Measurements from ENCODE around the gene SCUBE1. TPM values are rescaled to one million over a fixed set of nuclear protein-coding genes. Genes with fewer than 3 reads are reported as not detected.

SCUBE1 gene
- total RNA-seq, 1 experiment from 2014 or later, result 3.9 TPM

DNA sequence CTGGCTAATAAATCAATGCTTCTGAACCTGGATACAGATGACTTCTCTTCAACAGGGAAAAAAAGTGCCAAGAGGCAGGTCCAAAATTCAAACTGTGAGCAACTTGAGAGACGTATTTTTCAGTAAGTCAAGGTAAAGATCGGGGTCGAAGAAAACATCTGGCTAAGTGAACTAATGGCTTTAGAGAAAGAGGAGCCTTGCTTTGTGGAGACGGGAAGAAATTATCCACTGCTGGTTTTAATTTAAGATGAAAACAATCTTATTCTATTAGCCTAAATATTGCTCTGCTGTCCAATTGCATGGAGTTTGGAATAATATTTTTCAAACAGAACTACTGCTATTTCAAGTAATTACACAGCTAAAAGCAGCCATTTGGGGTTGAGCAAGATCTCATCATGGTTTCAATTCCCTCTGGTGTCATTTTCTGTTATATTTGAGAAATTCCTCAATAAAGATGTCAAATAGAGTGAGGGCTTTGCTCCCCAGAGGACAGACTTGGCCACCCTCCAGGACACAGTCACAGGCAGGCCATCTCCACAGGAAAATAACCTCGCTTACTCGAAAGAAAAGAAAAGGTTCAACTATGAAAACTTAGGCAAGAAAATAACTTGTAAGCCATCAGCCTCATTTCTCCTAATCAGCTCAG lies 29.8 kb downstream of the SCUBE1 start:
- BruUV-seq (replicated peaks), result no TSS peak
- Histone ChIP-seq H3K9me2 (ENCODE audit: insufficient read depth) (no peaks in the 10 kb centered on the region), H3K4me3 (replicated peaks in 1 of 2; ENCODE audit: low read depth in 1 of 2, low read length in 2 of 2) (no peak overlapping the region), H4K20me1 (ENCODE audit: insufficient read depth) (no peaks in the 10 kb centered on the region), H3K9ac (ENCODE audit: low read length) (no peak overlapping the region), H3K9me3 (ENCODE audit: control insufficient read depth in 1 of 2, insufficient read depth in 1 of 2, low read depth in 1 of 2, low read length in 2 of 2) (no peaks in the 10 kb centered on the region), H3K27me3 (ENCODE audit: insufficient read depth, low read length) (0 out of 2 replicates have a peak, but pooled peaks cover 3% of the 10 kb centered on the region), H3K79me2 (ENCODE audit: insufficient read depth, low read length) (no peaks in the 10 kb centered on the region), H3K4me2 (ENCODE audit: low read length) (no peak overlapping the region), H3K36me3 (ENCODE audit: control insufficient read depth in 1 of 2, insufficient read depth in 2 of 2, low read length in 2 of 2) (no peaks in the 10 kb centered on the region), H3K4me1 (ENCODE audit: control insufficient read depth in 1 of 2, insufficient read depth in 2 of 2, low read length in 2 of 2) (no peaks in the 10 kb centered on the region), H3K27ac (ENCODE audit: low read depth, low read length) (no peak overlapping the region), H2AFZ (ENCODE audit: low read depth, low read length, poor library complexity, severe bottlenecking) (no peak overlapping the region)
- no peak for TF ChIP-seq POLR2AphosphoS5 (IDR thresholded peaks at IDR 0.05; ENCODE audit: low read depth, low read length)
- no peak for TF ChIP-seq CEBPB (IDR thresholded peaks at IDR 0.05; ENCODE audit: low read depth)
- no peak for TF ChIP-seq EZH2phosphoT487 (IDR thresholded peaks at IDR 0.05; ENCODE audit: borderline replicate concordance)
- no peak for TF ChIP-seq POLR2A (IDR thresholded peaks at IDR 0.05; ENCODE audit: borderline replicate concordance, extremely low read depth, insufficient read depth, insufficient read length)
- no peak for TF ChIP-seq EGR1 (IDR thresholded peaks at IDR 0.05; ENCODE audit: low read depth)
- no peak for TF ChIP-seq ZNF274 (IDR thresholded peaks at IDR 0.05; ENCODE audit: low read depth, low read length)
- TF ChIP-seq YY1 (IDR thresholded peaks at IDR 0.05; ENCODE audit: extremely low read depth, insufficient replicate concordance, low read depth, low read length), result no peak
- no peak for TF ChIP-seq ZFX (IDR thresholded peaks at IDR 0.05)
- TF ChIP-seq EZH2 (IDR thresholded peaks at IDR 0.05), result no peak
- no peak for TF ChIP-seq TCF7L2 (IDR thresholded peaks at IDR 0.05; ENCODE audit: borderline replicate concordance, extremely low read depth, insufficient read depth, insufficient read length)
- ChIA-PET POLR2A (no interaction called here), RAD21 (ENCODE audit: low non-redundant PET in 1 of 2, low total read pairs in 2 of 2, uncharacterized antibody in 2 of 2, unreplicated experiment in 2 of 2) (no interaction called here), CTCF (no interaction called here)
- intact Hi-C loops (cut with micrococcal nuclease), result no loop called here
- DNase-seq (ENCODE audit: low read depth, low spot score) (no peak), ATAC-seq (no peak)

DNA sequence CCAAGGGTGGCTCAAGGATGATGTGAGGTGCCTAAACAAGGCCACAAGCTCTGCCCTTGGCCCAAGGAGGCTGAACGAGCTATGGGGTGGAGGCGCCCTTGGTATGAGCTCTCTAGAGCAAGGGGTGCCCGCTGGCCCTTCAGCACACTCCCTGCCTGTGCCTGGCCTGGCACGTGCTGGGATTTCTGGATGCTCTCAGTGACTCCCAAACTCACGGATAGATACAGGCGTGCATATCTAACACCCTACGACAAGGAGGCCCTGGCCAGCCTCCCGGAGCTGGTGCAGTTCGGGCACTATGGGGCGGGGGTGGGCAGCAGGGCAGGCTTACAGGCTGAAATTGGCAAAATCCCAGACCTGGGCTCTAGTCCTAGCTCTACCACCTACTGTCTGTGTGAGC lies 30.6 kb downstream of the SCUBE1 start:
- H3K27me3 ChIP-seq (ENCODE audit: insufficient read depth, low read length), result 0 out of 2 replicates have a peak, but pooled peaks cover 3% of the 10 kb centered on the region
- no TSS peak for BruUV-seq (replicated peaks)
- H3K9ac ChIP-seq (ENCODE audit: low read length), result no peak overlapping the region
- ChIA-PET POLR2A (no interaction called here), RAD21 (ENCODE audit: low non-redundant PET in 1 of 2, low total read pairs in 2 of 2, uncharacterized antibody in 2 of 2, unreplicated experiment in 2 of 2) (no interaction called here), CTCF (no interaction called here)
- no peaks in the 10 kb centered on the region for H3K79me2 ChIP-seq (ENCODE audit: insufficient read depth, low read length)
- no peaks in the 10 kb centered on the region for H3K4me1 ChIP-seq (ENCODE audit: control insufficient read depth in 1 of 2, insufficient read depth in 2 of 2, low read length in 2 of 2)
- H3K36me3 ChIP-seq (ENCODE audit: control insufficient read depth in 1 of 2, insufficient read depth in 2 of 2, low read length in 2 of 2), result no peaks in the 10 kb centered on the region
- no peak overlapping the region for H3K4me3 ChIP-seq (replicated peaks in 1 of 2; ENCODE audit: low read depth in 1 of 2, low read length in 2 of 2)
- H4K20me1 ChIP-seq (ENCODE audit: insufficient read depth), result no peaks in the 10 kb centered on the region
- no peak for DNase-seq (ENCODE audit: low read depth, low spot score)
- intact Hi-C loops (cut with micrococcal nuclease), result no loop called here
- H2AFZ ChIP-seq (ENCODE audit: low read depth, low read length, poor library complexity, severe bottlenecking), result no peak overlapping the region
- H3K27ac ChIP-seq (ENCODE audit: low read depth, low read length), result no peak overlapping the region
- H3K9me2 ChIP-seq (ENCODE audit: insufficient read depth), result no peaks in the 10 kb centered on the region
- no peak overlapping the region for H3K4me2 ChIP-seq (ENCODE audit: low read length)
- no peaks in the 10 kb centered on the region for H3K9me3 ChIP-seq (ENCODE audit: control insufficient read depth in 1 of 2, insufficient read depth in 1 of 2, low read depth in 1 of 2, low read length in 2 of 2)
- no peak for ATAC-seq
- TF ChIP-seq, protein P1, sequence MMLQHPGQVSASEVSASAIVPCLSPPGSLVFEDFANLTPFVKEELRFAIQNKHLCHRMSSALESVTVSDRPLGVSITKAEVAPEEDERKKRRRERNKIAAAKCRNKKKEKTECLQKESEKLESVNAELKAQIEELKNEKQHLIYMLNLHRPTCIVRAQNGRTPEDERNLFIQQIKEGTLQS (IDR thresholded peaks at IDR 0.05), result no peak

Data from HCT116 (cell line).